Measurements from ENCODE around the gene USH1G.

- TF ChIP-seq CTCF (IDR thresholded peaks at IDR 0.05; ENCODE audit: low read depth, low read length) (no peak), MAX (IDR thresholded peaks at IDR 0.05; ENCODE audit: low read depth, low read length) (no peak), POLR2A (IDR thresholded peaks at IDR 0.05; ENCODE audit: extremely low read depth, insufficient read length) (no peak)
Observed at GRCh38 chr17:74959826-74960515, 36.9 kb upstream of the USH1G start.
